Pulmonary artery endothelial cell (primary cell): ENCODE results near the gene PBX3. TPM values are rescaled to one million over a fixed set of nuclear protein-coding genes. Genes with fewer than 3 reads are reported as not detected.

Source experiments
- DNase-seq: peaks from one replicate; pipeline ENCODE4 v3.0.0-alpha.2; 2011; ENCODE audit warnings: low read depth, low spot score
- total RNA-seq: library from RNA; depleted of rRNA; stranded (reverse); fragments of >200 nt; gene quantifications from 2 replicates; pipeline ENCODE4 v1.2.3, GENCODE V29; 2014

PBX3 gene
- total RNA-seq, 1 donor from 2014 or later, result 9.2 TPM

DNA sequence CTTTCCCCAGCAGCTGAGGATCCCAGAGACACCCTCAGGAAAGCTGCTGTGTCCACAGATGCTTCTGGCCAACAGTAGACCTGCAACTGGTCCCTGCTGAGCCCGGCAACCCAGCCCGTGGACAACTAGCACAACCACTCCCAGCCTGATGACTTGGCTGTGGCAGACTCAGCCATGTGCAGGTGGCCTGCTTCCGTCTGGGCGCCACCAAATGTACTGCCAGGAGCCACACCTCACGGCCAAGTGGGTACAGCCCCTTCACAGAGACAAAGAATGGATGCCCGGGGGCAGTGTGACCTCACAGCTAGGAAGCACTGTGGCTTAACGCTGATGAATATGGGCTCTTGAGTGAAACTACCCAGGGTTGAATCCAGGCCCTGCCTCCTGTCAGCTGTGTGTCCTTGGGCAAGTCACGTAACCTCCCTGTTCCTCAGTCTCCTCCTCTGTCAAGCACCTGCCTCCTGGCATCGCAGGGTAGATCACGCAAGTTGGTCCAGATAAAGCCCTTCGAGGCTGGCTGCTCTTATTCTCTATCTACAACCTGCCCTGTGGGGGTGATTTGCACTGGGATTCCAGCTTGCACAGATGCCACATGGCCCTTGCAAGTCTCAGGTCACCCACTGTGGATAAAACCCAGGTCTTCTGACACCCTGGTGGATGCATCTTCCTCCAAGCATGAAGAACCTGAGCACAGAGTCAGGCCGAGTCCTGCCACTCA is 225.0 kb downstream of the PBX3 start:
- DNase-seq, result no peak

DNA sequence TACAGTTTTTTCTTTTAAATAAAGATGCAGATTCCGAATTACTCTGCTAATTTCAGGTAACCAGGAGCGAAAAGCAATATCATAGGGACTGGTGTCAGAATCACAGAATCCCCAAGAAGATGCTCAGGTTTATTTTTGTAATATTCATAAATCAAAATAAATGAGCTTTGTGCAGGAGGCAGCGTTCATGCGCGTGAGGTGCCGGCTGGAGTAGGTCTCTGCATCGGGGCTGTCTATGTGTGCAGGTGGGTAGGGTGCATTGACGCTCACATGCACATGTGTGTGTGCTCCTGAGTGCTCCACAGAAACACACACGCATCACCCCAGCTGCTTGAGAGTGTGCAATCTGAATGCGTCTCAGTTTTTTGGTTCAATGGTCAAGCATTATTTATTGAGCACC is 226.4 kb downstream of the PBX3 start:
- no peak for DNase-seq

DNA sequence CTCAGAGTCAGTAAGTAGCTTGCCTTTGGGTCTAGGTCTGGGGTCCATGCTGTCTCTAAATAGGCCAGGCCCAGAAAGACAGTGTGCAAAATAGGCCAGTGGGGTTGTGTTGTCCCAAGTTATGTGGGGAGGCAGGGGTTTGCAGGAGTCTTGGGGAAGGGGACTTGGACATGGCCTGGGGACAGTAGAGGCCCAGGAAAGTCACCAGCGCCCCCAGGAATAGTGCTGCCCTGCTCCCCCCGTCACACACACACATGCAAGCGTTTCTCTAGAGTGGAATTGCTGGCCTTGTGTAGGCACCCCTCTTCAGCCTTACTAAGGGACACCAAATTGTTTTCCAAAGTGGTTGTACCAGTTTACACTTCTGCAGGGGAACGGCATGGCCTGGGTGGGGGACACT is 227.5 kb downstream of the PBX3 start:
- DNase-seq, result no peak

DNA sequence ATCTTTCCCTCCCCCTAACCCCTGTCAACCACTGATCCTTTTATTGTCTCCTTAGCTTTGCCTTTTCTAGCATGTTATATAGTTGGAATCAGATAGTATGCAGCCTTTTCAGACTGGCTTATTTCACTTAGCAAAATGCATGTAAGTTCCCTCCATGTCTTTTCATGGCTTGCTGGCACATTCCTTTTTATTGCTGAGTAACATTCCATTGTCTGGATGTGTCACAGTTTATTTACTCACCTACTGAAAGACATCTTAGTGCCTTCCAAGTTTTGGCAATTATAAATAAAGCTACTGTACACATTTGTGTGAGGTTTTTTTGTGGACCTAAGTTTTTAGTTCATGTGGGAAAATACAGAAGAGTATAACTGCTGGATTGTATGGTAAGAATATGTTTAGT is 230.1 kb downstream of the PBX3 start:
- no peak for DNase-seq

- no peak for DNase-seq
These were observed 232.2 kb downstream of the PBX3 start for GRCh38 chr9:125979383-125979782.

DNA sequence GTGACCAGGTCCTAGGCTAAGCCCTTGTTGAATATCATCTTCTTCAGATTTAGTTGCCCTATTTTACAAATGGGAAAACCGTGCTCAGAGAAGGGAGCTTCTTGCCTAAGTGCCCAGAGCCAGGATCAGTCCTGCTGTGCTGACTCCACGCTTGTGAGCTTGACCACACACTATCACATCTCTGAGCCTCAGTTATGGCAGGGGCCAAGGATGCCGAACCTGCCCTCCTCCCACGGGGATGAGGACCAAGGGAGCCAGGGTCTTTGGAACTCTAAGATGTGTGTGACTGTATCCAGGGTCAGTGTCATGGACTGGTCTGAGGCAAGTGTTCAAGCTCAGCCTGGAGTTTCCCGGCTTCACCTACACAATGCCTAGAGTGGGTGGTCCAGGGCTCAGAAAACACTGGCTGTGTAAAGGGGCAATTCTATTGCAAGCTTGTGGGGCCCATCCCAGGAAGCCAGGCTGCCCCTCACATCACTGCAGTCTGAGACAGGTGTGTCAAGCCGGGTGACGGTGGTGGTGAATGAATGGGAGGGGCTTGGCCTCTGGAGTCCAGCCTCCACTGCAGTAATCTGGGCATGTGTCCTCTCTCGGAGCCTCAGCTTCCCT is 235.7 kb downstream of the PBX3 start:
- no peak for DNase-seq

DNA sequence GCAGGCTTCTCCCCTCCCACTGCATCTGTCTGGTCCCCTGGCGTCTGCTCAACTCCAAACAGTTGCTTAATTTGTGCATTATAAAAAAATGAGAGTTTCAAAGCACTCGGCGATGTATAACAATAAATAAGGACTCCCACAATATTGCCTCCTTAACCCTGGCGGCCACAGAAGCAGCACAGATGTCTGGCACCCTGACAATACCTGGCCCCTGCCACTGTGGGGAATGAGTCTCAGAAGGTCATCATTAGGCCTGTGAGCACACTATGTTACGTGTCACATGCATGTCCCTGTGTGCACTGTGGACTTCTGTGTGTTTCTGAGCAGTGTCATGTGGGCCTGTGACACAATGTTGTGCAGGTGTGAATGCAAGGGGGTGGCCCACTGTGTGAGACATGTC is 236.5 kb downstream of the PBX3 start:
- no peak for DNase-seq

DNA sequence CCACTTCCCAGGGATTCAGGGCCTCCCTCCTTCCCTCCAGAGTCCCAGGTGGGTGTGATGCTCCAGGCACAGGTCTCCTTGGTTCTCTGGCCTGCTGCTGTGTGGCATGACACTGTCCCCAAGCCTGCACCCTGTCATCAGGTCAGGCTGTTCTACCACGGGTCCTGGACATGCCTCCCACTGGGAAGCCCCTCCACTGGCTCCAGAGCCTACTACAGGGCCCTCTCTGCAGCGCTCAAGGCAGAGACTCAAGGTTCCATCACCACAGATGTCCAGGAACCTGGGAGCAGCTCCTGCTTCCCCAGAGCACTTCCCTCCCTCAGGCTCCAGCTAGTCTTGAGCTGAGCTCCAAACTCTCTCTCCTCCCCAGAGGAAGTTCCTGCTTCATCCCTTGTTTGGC is 237.3 kb downstream of the PBX3 start:
- no peak for DNase-seq

- DNase-seq, result no peak
These were observed 238.2 kb downstream of the PBX3 start for GRCh38 chr9:125985142-125985997.

DNA sequence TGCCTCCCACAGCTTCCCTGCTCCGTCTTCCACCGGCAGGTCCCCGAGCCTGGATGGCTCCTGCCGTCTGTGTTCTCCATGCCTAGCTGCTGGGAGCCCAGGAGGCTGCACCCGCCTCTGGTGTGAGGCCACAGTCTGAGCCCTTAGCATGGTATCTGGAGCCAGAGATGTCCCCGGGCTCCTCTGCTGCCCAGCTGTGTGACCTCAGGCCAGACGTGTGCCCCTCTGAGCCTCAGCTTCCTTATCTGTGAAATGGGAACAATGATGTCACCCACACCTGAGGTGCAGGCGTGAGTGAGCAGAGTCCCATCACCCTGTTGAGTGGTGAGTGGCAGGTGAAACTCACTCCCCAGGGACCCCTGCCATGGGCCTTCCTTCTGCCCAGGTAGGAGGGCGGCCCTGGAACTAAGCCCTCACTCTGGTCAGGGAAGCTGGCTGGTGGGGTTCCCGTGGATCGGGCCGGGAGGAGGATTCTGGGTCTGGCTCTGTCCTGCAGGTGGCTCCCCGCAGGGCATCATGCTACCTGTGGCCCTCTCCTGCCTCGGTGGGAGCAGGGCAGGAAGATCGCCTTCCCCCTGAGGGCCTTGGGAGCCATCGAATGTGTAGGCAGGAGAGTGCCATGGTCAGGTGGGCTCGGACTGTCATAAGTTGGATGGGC is 239.0 kb downstream of the PBX3 start:
- no peak for DNase-seq

DNA sequence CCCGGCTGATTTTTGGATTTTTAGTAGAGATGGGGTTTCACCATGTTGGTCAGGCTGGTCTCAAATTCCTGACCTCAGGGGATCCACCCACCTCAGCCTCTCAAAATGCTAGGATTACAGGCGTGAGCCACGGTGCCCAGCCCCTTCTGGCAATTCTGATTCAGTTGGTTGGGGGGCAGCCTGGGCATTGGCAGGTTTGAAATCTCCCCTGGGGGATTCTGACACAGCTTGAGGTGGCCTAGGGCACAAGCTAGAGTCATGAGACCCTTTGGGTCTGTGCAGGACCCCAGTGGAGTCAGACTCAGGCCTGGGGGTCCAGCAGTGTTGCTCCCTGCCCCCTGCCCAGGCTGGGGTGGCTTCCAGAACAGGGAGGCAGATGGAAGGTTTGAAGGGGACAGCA is 239.8 kb downstream of the PBX3 start:
- no peak for DNase-seq

DNA sequence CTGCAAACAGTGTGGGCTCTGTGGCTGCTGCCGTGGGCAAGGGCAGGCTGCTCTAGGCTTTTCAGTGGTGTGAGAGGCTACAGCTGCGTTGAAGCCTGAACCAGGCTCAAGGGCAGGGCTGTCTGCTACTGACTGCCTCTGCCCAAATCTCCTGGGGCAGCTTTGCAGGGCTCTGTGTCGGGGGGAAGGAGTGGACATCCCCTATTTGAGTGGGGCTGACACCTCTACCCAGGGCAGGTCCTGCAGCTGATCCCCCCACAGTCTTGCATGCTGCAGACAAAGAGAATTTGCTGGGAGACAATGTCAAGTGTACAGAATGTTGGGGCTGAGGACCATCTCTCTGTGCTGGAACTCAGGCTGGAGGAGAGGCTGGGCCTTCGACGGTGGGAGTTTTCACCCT is 240.2 kb downstream of the PBX3 start:
- DNase-seq, result no peak

DNA sequence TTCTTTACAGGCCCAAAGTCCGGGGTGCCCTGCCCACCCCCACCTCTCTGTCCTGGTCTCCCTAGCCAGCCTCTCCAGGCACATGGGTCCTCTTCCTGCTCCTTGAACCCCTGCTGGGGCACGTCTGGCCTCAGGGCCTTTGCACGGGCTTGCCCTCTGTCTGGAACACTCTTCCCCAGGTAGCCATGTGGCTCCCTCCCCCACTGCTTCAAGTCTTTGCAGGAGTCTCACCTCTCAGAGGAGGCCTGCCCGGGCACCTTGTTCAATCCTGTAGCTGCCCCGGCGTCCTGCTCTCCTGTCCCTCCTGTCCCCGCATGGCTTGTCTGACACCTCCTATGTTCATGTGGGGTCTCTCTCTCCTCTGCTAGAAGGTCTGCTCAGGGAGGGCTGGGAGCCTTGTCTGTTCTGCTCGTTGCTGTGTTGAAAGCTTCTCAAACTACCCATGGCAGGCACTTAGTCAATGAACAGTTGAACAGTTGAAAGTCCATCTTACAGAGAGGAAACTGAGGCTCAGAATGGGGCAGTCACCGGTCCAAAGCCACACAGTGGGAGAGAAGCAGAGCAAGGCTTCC is 241.4 kb downstream of the PBX3 start:
- no peak for DNase-seq

DNA sequence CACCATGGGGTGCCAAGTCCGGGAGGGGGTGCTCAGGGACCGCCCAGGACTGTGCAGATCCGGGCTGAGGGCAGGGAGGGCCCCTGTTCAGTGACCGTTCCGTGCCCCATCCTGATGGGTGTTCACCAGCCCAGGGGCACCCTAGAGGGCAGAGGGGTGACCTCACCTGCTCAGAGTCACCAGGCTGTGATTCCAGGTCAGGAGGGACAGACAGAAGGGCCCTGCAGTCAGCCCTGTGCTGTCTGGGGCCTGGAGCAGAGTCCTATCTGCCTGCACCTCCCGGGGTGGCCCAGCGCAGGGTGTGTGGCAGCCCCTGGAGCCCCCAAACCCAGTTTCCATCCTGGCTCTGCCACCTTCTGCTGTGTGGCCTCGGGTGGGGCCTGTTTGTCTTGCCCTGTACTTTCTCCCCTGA is 241.9 kb downstream of the PBX3 start:
- no peak for DNase-seq

GRCh38 chr9:125989524-125990180 is 242.5 kb downstream of the PBX3 start:
- DNase-seq, result no peak

DNA sequence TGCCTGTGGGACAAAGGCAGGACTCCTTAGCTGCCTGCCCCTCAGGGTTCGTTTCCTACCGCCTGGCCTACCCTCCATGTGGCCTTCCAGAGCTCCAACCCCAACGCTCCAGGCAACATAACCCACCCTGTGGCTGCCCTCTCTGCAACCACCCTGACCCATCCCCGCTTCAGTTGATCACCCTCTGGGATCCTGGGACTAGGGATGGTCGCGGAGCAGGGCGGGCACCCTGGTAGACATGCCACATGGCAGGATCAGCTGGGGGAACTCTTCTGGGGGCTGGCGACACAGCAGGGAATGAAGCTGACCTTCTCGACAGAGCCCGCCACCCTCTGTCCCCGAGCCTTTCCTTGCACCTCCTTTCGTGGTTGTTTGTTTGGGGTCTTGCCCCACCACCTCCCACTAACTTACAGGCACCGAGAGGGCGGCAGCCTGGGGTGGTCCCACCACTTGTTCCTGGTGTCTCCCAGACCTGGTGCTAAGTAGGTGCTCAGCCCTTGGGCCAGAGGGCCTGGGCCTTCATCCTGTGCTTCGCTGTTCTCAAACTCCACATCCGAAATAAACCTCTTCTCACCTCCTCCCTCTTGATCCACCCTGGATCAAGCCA is 243.1 kb downstream of the PBX3 start:
- no peak for DNase-seq

DNA sequence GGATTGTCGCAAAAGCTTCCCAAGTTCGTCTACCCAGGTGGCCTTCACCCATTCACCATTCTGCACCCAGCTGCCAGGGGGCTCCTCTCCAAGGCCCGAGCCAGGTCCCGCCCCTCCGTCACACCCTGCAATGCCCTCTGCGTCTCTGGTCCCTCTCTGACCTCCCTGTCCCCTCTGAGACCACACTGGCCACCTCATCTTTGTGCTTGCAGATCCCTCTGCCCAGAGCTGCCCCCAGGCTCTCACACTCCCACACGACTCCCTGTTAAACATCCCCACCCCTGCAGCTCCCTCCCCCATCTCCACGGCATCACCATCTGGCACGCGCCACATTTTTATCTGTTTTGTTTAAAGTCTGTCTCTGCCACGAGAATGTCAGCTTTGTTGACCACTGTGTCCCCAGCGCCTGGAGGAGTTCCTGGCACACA is 243.6 kb downstream of the PBX3 start:
- DNase-seq, result no peak

DNA sequence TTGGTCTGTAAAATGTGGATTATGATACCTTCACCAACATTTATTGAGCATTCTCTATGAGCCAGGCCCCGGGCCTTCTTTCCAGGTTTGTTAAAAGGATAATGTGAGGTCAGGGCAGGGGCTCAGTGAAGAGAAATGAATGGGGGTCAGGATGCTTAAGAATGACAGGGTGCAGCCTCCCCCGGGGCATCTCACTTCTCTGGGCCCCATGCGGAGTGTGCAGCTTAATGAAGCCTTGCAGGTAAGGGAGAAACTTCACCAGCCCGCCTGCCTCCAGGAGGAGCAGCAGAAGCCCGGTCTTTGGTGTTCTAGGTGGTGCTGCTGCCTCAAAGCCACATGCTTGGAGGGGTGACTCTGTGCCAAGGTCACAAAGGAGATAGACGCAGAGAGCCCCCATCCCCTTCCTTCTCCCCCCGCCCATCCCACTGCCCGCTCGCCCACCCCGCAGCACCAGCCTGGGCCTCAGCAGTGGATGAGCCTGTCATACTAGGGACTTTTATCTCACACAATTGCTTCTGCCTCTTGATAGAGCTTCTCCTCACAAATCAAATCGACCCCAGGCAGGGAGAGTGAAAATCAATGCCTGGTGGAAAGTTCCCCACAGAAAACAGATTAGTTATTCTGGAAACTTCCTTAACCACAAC is 244.8 kb downstream of the PBX3 start:
- no peak for DNase-seq

- no peak for DNase-seq
These were observed 245.4 kb downstream of the PBX3 start for GRCh38 chr9:125992557-125992956.

- no peak for DNase-seq
These were observed 246.3 kb downstream of the PBX3 start for GRCh38 chr9:125993466-125993865.
